ENCODE results near the gene GPR26. TPM values are rescaled to one million over a fixed set of nuclear protein-coding genes. Genes with fewer than 3 reads are reported as not detected.

Gene GPR26
- total and polyA plus RNA-seq, 4 donors, result not detected

DNA sequence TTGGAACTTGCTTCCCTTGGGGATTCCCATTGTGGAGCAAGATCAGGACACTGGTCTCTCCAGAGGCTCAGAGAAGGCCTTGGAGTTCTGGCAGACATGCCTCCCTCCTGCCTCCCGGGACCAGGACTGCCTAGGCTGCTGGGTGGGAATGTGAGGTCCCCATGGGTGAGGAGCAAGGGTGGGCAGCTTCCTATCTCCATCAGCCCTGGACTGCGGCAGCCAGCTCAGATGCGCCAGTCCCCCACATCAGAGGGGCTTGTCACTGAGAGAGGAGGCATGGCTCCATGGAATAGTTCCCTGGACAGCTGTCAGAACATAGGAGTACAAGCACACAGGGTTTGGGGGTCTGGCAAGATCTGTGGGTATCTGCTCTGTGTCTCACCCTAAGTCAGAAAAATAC is 17.3 kb downstream of the GPR26 start:
- ATAC-seq (ENCODE audit: insufficient read depth, low FRiP score) (no peak), DNase-seq (no peak)
- H3K9me3 ChIP-seq (ENCODE audit: control insufficient read depth in 4 of 4, insufficient read depth in 3 of 4, low read length in 3 of 4), result no peaks in the 10 kb centered on the region
- no peaks in the 10 kb centered on the region for H3K4me1 ChIP-seq (ENCODE audit: control insufficient read depth in 5 of 5, insufficient read depth in 5 of 5, low read length in 5 of 5)
- TF ChIP-seq, protein P1, sequence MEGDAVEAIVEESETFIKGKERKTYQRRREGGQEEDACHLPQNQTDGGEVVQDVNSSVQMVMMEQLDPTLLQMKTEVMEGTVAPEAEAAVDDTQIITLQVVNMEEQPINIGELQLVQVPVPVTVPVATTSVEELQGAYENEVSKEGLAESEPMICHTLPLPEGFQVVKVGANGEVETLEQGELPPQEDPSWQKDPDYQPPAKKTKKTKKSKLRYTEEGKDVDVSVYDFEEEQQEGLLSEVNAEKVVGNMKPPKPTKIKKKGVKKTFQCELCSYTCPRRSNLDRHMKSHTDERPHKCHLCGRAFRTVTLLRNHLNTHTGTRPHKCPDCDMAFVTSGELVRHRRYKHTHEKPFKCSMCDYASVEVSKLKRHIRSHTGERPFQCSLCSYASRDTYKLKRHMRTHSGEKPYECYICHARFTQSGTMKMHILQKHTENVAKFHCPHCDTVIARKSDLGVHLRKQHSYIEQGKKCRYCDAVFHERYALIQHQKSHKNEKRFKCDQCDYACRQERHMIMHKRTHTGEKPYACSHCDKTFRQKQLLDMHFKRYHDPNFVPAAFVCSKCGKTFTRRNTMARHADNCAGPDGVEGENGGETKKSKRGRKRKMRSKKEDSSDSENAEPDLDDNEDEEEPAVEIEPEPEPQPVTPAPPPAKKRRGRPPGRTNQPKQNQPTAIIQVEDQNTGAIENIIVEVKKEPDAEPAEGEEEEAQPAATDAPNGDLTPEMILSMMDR (IDR thresholded peaks at IDR 0.05; ENCODE audit: control extremely low read depth, extremely low read depth), result no peak
- WGBS, 2 donors, result 60 to 74% methylated on average over 3 of the region's 3 CpGs
- no peak overlapping the region for H3K27ac ChIP-seq (ENCODE audit: low read depth in 1 of 2, low read length in 1 of 2)
- no peak overlapping the region for H3K4me3 ChIP-seq
- H3K9ac ChIP-seq (ENCODE audit: insufficient read depth in 1 of 2, low read length in 2 of 2), result no peak overlapping the region
- H3K36me3 ChIP-seq (ENCODE audit: control insufficient read depth in 4 of 4, insufficient read depth in 4 of 4, low read length in 4 of 4), result no peaks in the 10 kb centered on the region
- H3K27me3 ChIP-seq (ENCODE audit: control insufficient read depth in 3 of 3, insufficient read depth in 3 of 3, low read length in 2 of 3), result peaks cover 0 to 11% (median 0%) of the 10 kb centered on the region in 3 donors

DNA sequence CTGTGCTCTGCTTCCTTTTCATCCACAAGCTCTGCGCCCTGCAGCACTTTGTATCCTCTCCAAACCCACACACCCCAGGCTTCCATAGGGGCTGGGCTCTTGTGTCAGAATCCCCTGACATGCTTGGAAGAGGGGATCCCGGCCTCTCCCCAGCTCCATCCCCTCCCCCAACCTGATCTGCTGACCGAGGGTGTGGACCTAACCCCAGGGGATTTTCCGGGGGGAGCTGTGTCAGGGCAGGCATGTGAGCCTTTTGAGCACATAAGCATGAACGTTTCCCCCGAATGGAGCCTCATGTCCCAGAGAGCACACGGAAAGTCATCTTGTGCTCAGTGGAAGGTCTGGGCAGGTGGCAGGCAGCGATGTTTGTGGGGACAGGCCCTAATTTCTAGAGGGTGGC is 17.7 kb downstream of the GPR26 start:
- H3K27me3 ChIP-seq (ENCODE audit: control insufficient read depth in 3 of 3, insufficient read depth in 3 of 3, low read length in 2 of 3), result peaks cover 0 to 11% (median 0%) of the 10 kb centered on the region in 3 donors
- 63 to 67% methylated on average over 8 of the region's 8 CpGs for WGBS, 2 donors
- H3K36me3 ChIP-seq (ENCODE audit: control insufficient read depth in 4 of 4, insufficient read depth in 4 of 4, low read length in 4 of 4), result no peaks in the 10 kb centered on the region
- H3K9ac ChIP-seq (ENCODE audit: insufficient read depth in 1 of 2, low read length in 2 of 2), result no peak overlapping the region
- ATAC-seq (ENCODE audit: insufficient read depth, low FRiP score) (no peak), DNase-seq (no peak)
- no peaks in the 10 kb centered on the region for H3K4me1 ChIP-seq (ENCODE audit: control insufficient read depth in 5 of 5, insufficient read depth in 5 of 5, low read length in 5 of 5)
- no peaks in the 10 kb centered on the region for H3K9me3 ChIP-seq (ENCODE audit: control insufficient read depth in 4 of 4, insufficient read depth in 3 of 4, low read length in 3 of 4)
- no peak overlapping the region for H3K4me3 ChIP-seq
- TF ChIP-seq, protein P1 (IDR thresholded peaks at IDR 0.05; ENCODE audit: control extremely low read depth, extremely low read depth), result no peak
- H3K27ac ChIP-seq (ENCODE audit: low read depth in 1 of 2, low read length in 1 of 2), result no peak overlapping the region

DNA sequence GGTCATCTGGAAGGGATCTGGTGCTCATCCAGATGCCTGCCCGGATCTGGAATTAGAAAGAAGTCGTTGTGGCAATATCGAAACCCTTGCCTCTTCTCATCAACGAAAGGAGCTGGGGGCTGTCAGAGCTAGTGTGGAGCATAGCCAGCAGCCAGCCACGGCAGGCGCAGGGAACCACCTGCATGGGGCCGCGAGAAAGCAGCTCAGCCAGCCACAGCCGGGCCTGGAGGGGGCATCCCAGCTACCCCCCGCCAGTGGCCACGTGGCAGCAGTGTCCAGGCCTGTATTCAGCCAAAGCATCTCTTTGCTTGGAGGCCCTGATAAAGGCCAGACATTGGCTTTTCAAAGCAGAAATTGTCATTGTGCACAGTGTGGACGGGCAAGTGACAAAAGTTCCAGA is 19.1 kb downstream of the GPR26 start:
- H3K9me3 ChIP-seq (ENCODE audit: control insufficient read depth in 4 of 4, insufficient read depth in 3 of 4, low read length in 3 of 4), result no peaks in the 10 kb centered on the region
- H3K4me3 ChIP-seq, result no peak overlapping the region
- H3K4me1 ChIP-seq (ENCODE audit: control insufficient read depth in 5 of 5, insufficient read depth in 5 of 5, low read length in 5 of 5), result no peaks in the 10 kb centered on the region
- H3K36me3 ChIP-seq (ENCODE audit: control insufficient read depth in 4 of 4, insufficient read depth in 4 of 4, low read length in 4 of 4), result no peaks in the 10 kb centered on the region
- 77 to 86% methylated on average over 12 of the region's 12 CpGs for WGBS, 2 donors
- TF ChIP-seq, protein P1 (IDR thresholded peaks at IDR 0.05; ENCODE audit: control extremely low read depth, extremely low read depth), result no peak
- no peak overlapping the region for H3K9ac ChIP-seq (ENCODE audit: insufficient read depth in 1 of 2, low read length in 2 of 2)
- no peak overlapping the region for H3K27ac ChIP-seq (ENCODE audit: low read depth in 1 of 2, low read length in 1 of 2)
- no peak for DNase-seq
- ATAC-seq (ENCODE audit: insufficient read depth, low FRiP score), result no peak
- peaks cover 0 to 11% (median 0%) of the 10 kb centered on the region in 3 donors for H3K27me3 ChIP-seq (ENCODE audit: control insufficient read depth in 3 of 3, insufficient read depth in 3 of 3, low read length in 2 of 3)

DNA sequence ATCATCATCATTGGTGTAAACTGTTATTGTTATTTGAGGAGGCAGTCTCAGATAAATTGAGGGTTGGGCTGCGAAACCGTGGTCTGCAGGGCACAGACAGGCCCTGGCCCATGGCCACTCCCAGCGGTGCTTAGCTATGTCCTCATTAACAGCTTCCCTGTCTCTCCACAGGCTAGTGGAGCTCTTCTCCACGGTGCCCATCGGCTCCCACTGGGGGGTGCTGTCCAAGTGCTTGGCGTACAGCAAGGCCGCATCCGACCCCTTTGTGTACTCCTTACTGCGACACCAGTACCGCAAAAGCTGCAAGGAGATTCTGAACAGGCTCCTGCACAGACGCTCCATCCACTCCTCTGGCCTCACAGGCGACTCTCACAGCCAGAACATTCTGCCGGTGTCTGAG is 21.6 kb downstream of the GPR26 start:
- Histone ChIP-seq H3K9ac (ENCODE audit: insufficient read depth in 1 of 2, low read length in 2 of 2) (no peak overlapping the region), H3K27ac (ENCODE audit: low read depth in 1 of 2, low read length in 1 of 2) (no peak overlapping the region), H3K4me3 (no peak overlapping the region), H3K9me3 (ENCODE audit: control insufficient read depth in 4 of 4, insufficient read depth in 3 of 4, low read length in 3 of 4) (no peaks in the 10 kb centered on the region), H3K27me3 (ENCODE audit: control insufficient read depth in 3 of 3, insufficient read depth in 3 of 3, low read length in 2 of 3) (peaks cover 0 to 14% (median 0%) of the 10 kb centered on the region in 3 donors), H3K4me1 (ENCODE audit: control insufficient read depth in 5 of 5, insufficient read depth in 5 of 5, low read length in 5 of 5) (no peaks in the 10 kb centered on the region), H3K36me3 (ENCODE audit: control insufficient read depth in 4 of 4, insufficient read depth in 4 of 4, low read length in 4 of 4) (no peaks in the 10 kb centered on the region)
- no peak for DNase-seq
- TF ChIP-seq, protein P1 (IDR thresholded peaks at IDR 0.05; ENCODE audit: control extremely low read depth, extremely low read depth), result no peak
- WGBS, 2 donors, result 62 to 64% methylated on average over 13 of the region's 13 CpGs
- ATAC-seq (ENCODE audit: insufficient read depth, low FRiP score), result no peak
